HG03196 (cell line): ENCODE measurements around the gene SPECC1.
"Not testable (repeated sequence)": the region's sequence is repeated elsewhere in the genome, so short reads cannot be mapped to it uniquely, and the experiment has no call there.

Experiments used
- ATAC-seq: cut with Tn5 transposase; IDR thresholded peaks from one replicate; pipeline ENCODE4 v1.9.1; 2021; ENCODE audit not compliant: unreplicated experiment

SPECC1 gene

GRCh38 chr17:20302246-20302917 lies 293.2 kb downstream of the SPECC1 start:
- no peak for ATAC-seq

DNA sequence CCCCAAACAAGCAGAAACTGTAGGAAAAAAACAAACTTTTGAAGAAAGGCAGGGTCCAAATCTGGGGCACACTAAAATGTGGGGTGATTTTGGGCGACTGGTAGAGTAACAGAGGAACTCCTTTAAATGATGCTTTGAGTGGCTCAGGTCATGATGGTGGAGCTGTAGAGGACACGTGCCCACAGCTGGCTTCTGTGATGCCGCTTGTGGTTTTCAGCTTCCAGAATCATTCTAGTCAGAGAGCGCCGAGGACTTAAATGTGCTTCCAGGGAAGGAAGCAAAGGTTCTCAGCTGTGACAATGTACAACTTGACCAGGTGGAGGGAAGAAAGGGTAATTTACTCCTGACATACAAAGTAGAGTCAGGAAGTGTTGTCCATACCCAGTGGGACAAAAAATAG lies 295.8 kb downstream of the SPECC1 start:
- no peak for ATAC-seq

- no peak for ATAC-seq
These were observed 297.8 kb downstream of the SPECC1 start for GRCh38 chr17:20306924-20307323.

GRCh38 chr17:20307326-20307910 lies 298.3 kb downstream of the SPECC1 start:
- no peak for ATAC-seq

GRCh38 chr17:20310481-20310880 lies 301.3 kb downstream of the SPECC1 start:
- ATAC-seq = no peak

GRCh38 chr17:20313306-20313705 lies 304.1 kb downstream of the SPECC1 start:
- ATAC-seq = no peak

DNA sequence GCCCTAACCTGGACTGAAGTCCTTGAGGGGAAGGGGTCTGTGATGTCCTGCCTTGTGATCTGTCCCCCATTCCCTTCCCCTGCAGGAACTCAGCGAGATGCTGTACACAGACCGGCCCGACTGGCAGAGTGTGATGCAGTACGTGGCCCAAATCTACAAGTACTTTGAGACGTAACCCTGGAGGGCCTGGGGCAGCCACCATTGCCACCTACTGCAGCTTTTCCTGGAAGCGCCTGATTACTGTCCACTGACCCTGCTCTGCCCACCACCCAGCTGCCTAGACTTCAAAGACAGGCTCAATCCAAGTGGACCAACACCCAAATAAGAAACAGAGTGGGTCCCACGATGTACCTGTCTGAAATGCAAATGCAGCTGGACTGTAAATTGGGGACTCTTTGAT lies 304.7 kb downstream of the SPECC1 start:
- ATAC-seq = no peak

DNA sequence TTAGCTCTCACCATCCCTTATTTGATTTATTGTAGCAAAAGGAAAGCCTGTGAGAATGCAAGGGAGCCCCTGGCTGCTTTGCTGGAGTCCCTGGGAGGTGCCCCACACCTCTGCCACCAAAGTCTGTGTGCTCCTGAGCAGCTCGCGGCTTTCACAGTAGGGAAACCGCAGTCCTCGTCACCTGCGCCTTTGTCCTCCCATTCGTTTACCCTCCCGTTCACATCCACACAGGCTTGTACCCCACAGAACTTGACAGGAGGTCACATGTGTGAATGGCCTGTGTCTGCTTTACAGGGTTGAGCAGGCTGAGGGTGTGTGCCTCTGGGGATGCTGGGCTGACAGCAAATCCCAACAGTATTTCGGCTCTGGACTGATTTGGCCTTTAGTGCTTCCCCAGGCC lies 305.7 kb downstream of the SPECC1 start:
- no peak for ATAC-seq

DNA sequence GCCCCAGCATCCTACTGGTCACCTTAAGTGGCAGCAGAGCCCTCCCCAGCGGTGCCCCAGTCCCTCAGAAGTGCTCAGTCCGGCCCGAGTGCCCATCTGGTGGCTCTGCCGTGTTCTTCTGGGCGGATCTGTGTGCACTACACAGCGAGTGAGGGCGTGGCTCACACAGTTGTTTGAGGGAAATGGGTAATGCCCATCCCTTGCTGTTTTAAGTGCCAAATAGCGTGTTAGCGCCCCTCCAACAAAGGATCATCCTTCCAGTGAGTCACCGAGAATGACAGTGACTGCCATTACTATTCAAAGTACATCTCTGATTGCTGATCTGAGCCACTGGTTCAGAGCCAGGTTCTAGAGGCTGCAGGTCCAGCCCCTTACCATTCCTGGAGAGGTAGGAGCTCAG lies 306.2 kb downstream of the SPECC1 start:
- no peak for ATAC-seq

GRCh38 chr17:20315821-20316220 lies 306.7 kb downstream of the SPECC1 start:
- no peak for ATAC-seq

DNA sequence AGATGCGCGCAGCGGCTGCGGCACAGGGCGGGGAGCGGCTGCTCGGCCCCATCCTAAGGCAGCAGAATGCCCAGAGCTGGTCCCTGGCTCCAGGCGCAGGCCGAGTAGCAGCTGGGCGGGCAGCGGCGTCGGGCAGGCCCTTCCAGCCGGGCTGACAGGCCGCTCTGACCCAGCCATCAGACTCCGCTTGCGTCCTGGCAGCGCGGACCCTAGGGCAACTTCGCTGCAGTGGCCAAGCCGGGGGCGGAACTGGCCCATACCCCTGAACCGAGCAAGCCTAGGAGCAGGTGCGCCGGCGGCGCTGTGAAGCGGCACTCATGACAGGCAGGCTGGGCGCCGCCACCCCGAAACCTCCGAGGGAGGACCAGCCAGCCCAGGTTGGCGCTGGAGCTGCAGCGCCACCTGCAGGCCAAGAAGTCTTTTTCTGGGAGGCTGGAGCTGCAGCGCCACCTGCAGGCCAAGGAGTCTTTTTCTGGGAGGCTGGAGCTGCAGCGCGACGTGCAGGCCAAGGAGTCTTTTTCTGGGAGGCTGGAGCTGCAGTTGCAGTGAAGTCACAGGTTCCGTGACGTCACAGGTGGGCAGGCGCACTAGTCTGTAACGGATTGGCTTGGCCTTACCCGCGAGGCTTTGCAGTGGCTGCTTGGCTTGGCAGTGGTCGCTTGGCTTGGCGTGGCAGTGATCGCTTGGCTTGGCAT lies 311.5 kb downstream of the SPECC1 start:
- ATAC-seq = peak; percentile 75

GRCh38 chr17:20321357-20321756 lies 312.2 kb downstream of the SPECC1 start:
- ATAC-seq = not testable (repeated sequence)

GRCh38 chr17:20327739-20328138 lies 318.6 kb downstream of the SPECC1 start:
- not testable (repeated sequence) for ATAC-seq

GRCh38 chr17:20351405-20351804 lies 342.2 kb downstream of the SPECC1 start:
- ATAC-seq = not testable (repeated sequence)

DNA sequence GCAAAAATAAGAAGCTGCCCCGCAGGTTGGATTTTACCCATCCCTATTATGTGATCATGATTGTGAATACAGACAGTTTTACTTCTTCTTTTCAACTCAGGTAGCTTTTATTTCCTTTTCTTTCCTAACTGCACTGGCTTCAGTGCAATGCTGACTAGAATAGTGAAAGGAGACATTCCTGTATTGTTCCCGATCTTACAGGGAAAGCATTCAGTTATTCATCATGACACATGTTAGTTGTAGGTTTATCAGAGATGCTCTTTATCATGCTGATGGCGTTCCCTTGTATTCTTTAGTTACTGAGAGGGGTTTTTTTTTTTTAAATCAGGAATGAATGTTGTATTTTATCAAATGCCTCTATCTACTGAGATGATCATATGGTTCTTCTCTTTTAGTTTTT lies 343.4 kb downstream of the SPECC1 start:
- not testable (repeated sequence) for ATAC-seq

- not testable (repeated sequence) for ATAC-seq
These were observed 354.7 kb downstream of the SPECC1 start for GRCh38 chr17:20363846-20364245.
